Activated CD8-positive, alpha-beta memory T cell treated with anti-CD3 and anti-CD28 coated beads, Interleukin-2, amount 50 U/mL, for 1 hour (primary cell): Measurements from ENCODE around the gene FHIP1A.

Source experiments
- DNase-seq: peaks from one replicate; pipeline ENCODE4 v3.0.0-alpha.2; 2020; ENCODE audit errors: extremely low read depth

The FHIP1A gene

DNA sequence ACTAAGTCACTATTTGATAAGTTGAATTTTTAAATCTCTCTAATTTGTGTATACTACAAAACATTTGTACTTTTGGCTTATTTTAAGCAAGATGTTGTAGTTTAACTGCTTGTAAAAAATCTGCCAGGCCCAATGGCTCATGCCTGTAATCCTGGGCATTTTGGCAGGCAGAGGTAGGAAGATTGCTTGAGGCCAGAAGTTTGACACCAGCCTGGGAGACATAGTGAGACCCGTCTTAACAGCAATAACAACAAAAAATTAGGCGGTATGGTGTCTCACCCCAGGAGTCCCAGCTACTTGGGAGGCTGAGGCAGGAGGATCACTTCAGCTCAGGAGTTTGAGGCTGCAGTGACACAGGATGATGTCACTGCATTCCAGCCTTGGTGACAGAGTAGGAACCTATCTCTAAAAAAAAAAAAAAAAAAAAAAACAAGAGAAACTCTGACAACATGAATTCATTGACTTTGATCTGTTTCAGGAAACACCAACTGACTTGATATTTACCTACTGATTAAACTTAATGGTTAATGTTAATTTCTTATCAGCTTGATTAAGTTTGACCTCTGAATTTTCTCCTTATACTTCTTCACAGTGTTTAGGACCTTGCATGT is 8.9 kb downstream of the FHIP1A start:
- DNase-seq = no peak

- no peak for DNase-seq
Measured at GRCh38 chr4:151418385-151418784, 9.4 kb downstream of the FHIP1A start.

DNA sequence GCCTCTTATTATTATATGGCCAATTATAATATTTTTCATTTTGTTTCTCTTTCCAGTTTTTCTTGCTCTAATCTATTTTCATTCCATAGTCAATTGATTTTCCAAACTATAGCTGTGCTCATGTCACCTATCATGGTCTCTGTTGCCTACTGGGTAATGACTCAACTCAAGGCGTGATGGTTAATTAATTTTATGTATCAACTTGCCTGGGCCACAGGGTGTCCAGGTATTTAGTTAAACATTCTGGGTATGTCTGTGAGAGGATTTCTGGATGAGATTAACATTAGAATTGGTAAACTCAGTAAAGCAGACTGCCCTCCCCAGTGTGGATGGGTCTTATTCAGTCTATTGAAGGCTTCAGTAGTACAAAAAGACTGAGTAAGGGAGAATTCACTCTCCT is 9.9 kb downstream of the FHIP1A start:
- DNase-seq = no peak

DNA sequence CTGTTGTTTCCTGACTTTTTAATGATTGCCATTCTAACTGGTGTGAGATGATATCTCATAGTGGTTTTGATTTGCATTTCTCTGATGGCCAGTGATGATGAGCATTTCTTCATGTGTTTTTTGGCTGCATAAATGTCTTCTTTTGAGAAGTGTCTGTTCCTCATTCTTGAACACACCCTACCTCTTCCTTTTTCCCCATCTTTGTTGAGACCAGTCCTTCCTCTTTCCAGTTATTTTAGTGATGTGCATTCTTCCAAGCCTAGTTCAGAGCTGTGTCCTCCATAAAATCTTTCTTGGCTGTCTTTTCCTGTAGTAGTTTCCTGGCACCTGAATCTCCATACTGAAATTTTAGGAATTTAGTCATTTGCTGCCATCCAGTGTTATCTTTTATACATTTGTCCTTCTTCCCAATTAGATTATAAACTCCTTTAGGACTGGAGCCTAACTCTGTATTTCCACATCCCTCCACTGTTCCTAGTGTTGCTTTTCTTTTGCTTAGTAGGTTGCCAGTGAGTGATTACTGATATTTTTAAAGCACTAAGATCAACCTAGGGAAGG is 11.4 kb downstream of the FHIP1A start:
- DNase-seq = no peak

DNA sequence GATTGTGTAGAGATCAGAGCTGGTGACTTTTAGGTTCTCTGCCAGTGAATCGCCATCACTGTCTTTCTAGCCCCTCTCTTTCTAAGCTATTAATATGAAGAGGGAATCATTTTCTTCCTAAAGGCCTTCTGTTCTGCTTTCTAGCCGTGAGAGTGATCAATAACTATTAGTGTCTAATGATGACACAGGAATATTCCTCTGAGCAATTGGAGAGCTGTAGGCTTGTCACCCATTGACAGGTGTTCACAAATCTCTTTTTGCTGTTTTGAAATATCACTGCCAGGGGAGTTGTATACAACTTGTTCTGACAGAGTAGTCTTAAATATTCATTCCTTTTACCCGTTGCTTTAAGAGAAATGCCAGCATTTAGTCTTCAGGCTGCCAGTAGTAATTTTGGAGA is 13.9 kb downstream of the FHIP1A start:
- DNase-seq = no peak

GRCh38 chr4:151426513-151426912 is 17.5 kb downstream of the FHIP1A start:
- no peak for DNase-seq

GRCh38 chr4:151427266-151427665 is 18.3 kb downstream of the FHIP1A start:
- DNase-seq = no peak

DNA sequence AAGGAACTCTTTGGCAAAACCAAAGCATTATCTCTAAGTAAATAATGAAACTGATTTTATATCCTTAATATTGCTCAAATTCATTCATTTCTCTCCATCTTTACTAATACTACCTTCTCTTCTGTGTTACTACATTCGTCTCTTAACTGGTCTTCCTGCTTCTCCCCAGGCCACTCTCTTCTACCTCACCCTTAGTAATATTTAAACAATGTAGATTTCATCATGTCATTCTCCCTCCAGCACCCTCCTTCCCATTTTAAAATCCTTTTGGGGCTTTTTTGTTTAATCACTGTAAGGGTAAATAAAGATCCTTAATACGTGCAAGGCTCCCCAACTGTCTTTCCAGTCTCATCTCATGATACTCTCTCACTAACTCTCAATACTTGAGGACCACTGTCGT is 19.4 kb downstream of the FHIP1A start:
- no peak for DNase-seq

DNA sequence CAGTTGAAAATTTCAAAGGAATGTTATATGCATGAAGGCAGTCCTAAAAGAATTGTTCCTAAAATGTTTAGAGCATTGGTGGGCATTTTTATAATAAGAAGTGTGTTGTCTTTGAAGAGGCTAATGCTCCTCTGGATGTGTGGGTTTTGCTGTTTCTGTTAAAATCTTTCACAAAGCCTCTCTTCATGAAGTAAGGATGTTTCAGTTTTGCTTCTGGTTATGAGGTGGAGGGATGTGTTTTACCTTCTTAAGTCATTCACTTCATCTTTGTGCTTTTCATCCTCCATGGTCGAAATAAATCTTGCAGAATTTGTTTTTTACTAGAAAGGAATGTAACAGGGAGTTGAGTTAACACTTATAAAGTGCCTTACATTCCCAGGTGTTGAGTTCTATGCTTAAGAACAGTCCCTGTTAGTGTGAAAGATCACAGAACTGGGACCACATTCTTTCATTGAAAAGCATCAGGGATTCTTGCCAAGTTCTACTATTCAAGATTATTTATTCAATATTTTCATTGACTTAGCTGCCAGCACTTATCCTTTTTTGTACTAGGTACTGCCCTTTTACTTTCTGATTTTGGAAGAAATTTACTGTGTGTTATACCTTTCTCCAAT is 21.1 kb downstream of the FHIP1A start:
- DNase-seq = no peak

DNA sequence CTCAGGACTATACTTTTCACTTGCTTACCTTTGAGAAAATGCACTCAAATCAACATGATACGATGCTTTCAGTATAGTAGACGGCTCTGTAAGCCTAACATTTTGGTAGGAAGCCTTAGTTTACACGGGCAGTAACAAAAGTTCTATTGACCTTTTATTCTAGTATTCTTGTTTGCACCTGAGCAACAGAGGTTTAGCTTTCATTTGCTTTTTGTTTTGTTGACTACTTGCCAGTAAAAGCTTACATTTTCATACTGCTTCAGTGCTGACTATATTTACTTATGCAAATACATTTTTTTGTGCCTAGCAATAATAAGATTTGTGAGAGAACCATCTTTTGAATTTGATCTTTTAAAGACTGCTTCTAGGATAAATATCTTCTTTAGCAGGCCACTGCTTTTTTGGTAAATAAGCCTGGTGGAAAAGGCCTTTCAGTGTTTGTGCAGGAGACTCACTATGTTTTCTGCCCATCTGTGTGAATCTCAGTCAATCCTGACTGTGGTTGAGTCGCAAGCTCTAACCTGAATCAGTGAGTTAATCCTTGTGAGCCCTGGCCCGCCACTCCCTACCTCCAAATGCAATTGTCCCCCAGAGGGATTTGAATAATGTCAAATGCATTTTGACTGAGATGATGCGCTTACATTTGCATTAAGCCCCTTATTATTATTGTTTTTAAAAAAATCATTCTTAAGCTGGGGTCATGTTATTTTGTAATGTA is 21.9 kb downstream of the FHIP1A start:
- no peak for DNase-seq

GRCh38 chr4:151431728-151432127 is 22.8 kb downstream of the FHIP1A start:
- no peak for DNase-seq

DNA sequence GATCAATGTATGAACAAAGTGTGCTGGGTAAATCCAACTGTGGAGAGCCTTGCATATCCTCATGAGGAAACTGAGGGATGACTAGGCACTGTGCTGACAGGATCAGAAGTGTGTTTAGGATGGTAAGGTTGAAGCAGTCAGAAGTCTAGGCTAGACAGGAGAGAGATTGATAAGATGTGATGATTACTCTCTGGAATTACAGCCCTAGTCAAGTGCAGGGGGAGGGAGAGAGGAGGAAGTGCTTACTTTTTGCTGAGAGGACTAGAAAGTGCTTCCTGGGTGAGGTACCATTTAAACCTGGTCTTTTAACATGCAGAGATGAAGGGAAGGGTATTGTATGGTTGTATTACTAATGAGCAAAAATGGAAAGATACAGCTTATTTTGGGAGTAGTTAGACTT is 23.7 kb downstream of the FHIP1A start:
- no peak for DNase-seq

GRCh38 chr4:151434183-151434860 is 25.3 kb downstream of the FHIP1A start:
- no peak for DNase-seq

- no peak for DNase-seq
Measured at GRCh38 chr4:151436093-151436518, 27.1 kb downstream of the FHIP1A start.

DNA sequence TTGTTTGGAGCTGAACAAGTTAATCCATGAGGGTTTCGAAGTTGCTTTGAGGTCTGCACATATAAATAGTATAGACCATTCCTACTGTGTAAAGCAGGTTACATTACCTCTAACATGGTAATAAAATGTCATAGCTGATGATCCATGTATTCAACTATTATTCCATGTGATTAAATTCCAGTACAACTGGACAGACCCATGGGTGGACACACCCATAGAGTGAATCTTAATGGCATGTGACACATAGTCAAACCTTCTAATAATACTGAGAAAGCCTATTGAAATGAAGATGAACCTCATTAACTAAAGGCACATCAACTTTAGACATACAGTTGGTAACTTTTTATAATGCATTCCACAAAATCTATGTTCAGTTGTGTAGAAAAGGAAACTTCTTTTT is 28.5 kb downstream of the FHIP1A start:
- DNase-seq = no peak

DNA sequence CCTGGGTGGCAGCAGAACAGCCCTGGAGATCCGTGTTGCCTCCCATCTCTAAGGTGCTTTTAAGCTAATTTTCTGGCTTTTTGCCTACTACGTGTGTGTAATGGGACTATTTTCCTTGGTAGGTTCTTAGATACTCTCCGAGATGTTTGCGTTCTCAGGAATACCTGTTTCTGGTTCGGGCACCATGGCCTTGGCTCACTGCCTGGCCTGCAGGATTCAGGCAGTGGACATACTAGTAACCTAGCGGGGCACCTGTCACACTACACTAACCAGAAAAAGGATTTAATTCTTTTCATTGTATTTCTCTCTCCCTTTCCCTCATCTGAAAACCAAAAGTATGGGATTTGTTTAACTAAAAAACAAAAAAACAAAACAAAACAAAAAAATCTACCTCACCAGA is 29.2 kb downstream of the FHIP1A start:
- DNase-seq = no peak

GRCh38 chr4:151439320-151439719 is 30.3 kb downstream of the FHIP1A start:
- no peak for DNase-seq

- DNase-seq = no peak
Measured at GRCh38 chr4:151442002-151442401, 33.0 kb downstream of the FHIP1A start.

DNA sequence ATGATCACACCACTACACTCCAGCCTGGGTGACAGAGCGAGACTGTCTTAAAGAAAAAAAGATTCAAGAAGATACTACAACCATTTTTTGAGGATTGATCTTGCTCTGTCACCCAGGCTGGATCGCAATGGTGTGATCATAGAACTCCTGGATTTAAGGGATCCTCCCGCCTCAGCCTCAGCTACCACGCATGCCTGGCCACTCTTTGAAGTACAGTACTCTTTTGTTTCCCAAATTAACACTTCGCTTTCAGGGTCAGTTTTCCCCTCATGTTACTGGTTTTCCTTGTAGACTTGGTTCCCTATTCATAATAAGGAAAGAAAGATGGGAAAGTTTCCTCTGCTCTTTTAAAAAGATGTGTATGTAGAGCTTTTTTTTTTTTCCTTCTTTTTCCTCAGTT is 34.3 kb downstream of the FHIP1A start:
- no peak for DNase-seq

GRCh38 chr4:151443752-151444151 is 34.8 kb downstream of the FHIP1A start:
- no peak for DNase-seq

DNA sequence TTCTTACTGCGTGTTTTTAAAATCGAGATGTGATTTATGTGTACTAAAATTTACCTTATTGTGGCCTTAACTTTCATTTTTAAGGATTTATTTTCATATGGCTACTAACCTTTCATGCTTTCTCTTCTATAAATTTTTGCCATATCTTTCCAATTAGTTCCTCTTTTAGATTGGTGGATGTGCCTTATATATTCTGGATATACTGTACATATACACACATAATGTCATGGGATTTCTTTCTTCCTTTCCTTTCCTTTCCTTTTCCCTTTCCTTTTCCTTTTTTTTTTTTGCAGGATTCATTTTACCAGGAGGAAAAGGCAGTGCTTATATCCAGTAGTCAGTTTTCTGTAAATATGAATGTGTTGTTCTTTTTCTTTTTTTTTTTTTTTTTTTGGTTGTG is 37.2 kb downstream of the FHIP1A start:
- DNase-seq = no peak

- no peak for DNase-seq
Measured at GRCh38 chr4:151454513-151454912, 45.5 kb downstream of the FHIP1A start.
